DMS53 treated with DMSO at 0.1 percent for 48 hours (cell line): ENCODE data around the gene FRZB.

Experiments
- DNase-seq: peaks from one replicate; lab custom pipeline; 2025; ENCODE audit not compliant: unreplicated experiment; lab: John Stamatoyannopoulos, UW

FRZB gene

DNA sequence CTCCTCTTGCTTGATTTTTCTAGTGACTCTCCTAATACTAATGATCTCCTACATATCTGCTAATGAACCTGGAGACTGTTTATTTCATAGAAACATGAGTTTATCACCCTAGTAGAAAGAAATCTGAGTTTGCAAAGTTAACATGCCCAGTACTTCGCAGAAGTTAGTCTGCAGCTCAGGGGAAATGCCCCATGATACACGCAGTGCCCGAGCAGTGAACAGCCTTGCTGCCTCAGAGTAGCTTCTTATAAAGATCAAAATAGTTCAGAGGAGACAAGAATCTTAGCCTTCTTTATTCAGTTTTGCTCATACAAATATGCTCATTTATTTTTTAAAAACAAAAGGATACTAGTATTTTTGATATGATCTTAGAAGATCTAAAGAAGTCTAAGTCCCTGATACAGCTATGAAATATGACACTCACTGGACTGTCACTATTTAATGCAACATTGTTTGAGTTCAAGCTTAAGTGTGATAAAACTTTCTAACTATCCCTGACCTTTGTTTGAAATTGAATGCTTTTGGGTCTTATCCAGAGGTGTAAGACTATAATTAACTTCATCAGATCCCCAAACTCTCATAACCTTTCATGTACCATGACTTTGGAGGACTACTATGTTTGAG lies 20.5 kb downstream of the FRZB start:
- DNase-seq = no peak

DNA sequence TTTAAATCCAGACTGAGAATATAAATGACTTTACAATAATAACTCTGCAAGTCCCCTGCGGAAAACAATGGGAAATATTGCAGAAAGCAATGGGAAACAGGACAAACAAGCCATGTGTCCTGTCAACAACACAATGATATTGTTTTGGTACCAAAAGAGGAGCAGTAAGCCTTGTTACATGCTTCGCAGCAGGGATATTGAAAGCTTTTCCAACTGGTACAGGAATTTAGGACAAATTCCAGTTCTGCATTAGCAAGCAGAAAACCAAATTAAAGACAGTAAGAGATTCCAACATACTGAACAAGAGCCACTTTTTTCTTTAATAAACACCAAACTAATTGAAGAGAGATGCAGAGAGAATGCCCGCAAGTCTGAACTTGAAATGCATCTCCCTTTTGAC lies 30.0 kb downstream of the FRZB start:
- no peak for DNase-seq

DNA sequence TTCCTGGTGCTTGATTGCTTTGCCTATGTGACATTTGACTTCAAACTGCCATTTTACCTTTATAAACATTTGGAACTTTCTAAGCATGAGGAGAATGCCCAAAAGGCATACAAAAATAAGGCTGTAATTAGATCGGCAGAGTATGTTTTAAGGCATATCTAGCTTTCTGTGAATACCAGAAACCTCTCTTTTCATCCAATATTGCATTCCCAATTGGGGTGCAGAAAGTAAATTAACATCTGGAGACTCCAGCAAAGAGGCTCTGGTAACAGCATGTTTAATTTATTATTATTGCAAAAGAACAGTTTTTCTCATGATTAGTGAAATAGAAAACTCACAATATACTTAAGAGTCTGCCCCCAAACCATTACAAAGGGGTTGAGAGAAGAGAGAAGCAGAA lies 32.1 kb downstream of the FRZB start:
- no peak for DNase-seq

DNA sequence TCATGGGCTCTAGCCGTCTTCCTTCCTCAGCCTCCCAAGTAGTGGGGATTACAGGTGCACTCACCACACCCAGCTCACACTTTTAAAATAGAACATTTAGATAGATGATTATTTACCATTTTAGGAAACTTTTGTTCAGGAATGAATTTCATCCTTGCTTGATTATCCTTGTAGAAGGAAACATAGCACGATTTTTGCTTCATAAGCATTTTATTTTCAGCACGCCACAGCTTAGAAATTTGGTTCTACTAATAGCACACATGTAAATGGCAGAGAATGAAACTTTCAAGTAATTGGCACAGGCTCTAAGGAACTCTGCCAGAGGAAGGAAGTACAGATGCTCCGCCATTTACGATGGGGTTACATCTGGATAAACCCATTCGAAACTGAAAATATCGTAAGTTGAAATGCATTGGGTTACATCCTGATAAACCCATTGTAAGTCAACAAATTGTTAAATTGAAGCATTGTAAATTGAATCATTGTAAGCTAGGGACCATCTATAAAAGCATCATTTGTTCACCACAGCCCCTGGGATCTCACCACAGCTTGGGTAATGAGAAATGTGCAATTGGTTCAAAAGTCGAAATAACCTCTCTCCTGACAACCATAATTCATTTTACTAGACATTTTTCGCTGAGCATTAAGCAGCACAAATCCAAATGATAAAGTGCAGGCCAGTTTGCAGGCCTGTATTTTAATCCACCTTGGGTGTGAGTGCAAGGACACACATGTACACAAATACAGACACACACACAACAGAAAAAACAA lies 33.2 kb downstream of the FRZB start:
- no peak for DNase-seq

DNA sequence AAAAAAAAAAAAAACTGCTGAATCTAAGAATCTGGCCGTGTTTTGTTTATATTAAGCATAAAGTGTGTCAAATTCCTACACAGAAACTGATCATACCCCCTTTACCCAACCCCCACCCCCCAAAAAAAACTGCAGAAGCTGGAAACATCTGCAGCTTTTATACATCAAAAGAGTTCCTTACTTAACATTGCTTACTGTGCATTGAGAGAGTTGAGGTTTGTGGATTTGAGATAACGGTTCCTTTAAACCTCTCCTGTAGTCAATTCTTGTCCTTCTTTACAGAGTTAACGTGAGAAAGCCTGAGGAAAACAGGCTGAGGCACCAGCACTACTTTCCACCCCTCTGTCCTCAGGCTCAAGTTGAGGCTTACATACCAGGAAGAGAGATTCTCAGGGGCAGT lies 34.5 kb downstream of the FRZB start:
- no peak for DNase-seq

DNA sequence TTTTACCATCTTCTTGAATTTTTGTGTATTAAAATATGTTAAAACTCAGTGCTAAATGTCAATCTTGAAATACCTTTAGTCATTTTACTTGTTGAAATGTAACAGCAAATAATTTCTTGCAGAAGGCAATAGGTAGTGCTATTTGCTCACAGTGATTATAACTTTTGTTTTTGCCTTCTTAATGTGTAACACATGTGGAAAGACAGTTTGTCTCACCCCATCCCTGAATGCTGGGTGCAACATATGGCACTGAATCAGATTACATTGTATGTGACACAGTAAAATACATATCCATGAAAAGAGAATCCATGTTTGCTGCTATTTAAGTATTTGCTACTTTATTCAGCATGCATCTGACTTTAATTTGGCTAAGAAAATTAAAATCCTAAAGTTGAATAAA lies 35.3 kb downstream of the FRZB start:
- DNase-seq = no peak

DNA sequence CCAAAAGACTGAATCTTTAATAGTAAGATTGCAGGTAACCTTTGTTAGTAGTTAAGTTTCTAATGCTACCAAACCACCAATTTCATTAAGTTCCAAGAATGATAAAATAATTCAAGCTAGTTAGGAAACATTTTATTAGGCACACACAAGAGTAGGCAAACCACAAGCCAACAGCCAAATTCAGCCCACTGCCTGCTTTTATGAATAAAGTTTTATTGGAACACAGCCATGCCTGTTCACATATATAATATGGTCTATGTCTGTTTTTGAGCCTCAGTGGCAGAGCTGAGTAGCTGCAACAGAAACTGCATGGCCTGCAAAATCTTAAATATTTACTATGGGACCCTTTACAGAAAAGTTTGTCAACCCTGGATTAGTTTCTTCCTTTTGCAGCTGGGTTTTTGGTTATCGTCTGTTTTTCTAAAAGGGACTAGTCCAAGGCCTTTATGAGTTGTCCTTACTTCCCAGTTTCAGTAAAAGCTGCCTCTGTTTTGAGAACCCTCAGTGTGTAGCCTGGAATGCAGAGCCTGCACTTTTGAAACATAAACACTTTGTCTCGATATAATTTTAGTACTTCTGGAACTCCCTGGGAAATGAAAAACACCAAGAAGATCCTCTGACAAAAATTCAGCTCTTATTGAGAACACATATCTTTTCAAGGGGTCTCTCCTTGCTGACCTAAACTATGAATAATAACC lies 39.1 kb downstream of the FRZB start:
- DNase-seq = no peak

DNA sequence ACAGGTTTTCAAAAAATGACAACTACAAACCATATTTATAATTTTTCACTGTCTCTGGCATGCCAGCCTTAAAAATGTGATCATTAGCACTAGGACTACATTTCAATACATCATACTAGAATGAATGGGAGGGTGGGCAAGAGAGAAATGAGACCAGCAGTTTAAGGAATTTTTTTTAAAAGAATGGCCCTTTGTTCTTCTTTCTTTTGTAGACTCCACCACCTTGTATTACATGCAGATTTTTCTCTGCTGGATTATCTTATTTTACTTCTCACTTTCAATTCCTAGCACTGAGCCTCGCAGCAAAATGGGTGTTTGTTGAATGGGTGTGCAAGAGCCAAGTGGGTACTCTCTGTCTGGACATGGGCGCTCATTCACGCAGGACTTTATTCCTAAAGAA lies 39.9 kb downstream of the FRZB start:
- no peak for DNase-seq

DNA sequence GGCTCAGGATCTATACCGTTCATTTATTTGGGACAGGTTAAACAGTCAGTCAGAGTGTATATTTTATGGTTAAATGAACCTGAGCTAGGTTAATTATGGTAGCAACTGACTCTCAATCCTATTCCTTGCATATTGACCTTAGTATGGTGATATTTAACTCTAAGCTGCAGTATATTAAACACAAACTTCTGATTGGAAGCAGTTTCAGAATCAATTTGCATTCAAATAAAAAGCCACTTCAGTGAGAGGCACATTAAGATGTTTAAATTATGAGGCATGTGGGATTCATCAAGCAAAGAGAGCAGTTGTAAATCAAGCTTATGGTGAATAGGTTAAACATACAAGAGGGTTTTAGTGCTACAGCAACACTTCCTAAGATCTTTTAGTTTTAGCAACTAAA lies 40.4 kb downstream of the FRZB start:
- DNase-seq = no peak

DNA sequence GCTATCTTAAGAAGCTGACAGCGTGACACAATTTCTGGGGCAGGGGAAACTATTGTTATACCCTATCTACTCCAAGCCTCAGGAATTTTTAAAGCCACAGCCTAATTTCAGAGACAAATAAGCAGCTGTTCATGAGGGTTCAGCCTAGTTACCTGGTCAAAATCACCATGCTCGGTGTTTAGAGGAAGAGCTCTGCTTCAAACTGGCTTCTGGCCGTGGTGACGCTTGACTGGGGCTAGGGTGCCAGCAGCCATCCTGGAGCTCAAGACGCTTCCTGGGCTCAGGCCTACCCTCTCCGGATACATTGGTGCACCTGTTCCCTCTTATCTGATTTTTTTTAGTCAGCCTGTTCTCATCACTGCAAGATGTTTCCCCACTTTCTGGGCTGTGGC lies 41.7 kb downstream of the FRZB start:
- DNase-seq = peak; percentile 59

DNA sequence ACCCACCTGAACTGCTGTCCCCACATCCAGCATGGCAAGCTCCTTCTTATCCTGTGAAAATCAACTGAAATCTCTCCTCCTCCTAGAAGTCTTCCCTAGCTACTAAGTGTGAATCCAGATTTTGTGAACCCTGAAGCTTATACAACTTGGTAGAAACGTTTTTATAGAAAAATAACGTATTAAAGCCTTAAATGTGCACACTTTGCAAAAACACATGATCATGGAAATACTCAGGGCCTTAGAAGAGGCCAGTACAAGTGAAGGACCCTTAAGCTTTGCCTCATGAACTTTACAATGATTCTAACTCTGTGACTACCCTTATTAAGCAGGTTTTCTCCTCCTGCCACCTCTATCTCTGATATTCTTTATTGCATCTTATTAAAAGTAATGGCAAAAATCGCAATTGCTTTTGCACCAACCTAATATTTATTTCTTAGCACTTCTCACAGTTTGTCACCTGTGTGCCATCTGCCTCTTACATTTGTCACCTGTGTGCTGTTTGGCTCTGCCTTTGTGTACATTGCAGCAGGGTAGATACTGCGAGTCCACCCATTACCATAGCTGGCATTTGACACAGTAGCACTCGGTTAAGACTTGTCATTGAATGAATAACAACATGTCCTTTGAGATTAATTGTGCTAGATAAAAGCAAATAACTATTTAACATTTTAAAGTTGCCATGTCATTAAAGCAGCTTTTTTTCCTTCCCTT lies 42.2 kb downstream of the FRZB start:
- DNase-seq = peak; percentile 94

DNA sequence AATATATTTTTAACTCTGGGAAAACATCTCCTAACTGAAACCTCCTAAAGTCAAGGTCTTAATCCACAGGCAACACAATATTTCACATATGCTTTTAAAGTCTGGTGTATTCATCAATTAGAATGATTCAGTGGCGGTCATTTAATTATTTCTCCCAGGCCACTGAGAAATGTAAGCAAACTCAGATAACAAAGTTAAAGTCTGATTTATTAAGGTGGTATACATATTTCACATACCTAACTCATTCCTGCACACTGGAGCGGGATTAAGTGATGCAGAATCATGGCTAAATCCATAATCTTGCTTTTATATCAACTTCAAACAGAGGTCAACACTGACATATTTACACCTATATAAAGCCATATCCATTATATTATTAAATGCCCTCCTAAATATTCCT lies 43.7 kb downstream of the FRZB start:
- no peak for DNase-seq

DNA sequence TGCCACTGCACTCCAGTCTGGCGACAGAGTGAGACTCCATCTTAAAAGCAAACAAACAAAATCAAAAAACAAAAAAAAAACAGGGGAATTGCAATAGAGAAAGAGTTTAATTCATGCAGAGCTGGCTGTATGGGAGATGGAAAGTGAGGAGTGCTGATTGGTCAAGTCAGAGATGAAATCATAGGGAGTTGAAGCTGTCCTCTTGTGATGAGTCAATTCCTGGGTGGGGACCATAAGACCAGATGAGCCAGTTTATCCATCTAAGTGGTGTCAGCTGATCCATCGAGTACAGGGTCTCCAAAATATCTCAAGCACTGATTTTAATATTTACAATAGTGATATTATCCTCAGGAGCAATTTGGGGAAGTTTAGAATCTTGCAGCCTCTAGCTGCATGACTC lies 45.3 kb downstream of the FRZB start:
- peak; percentile 21 for DNase-seq

DNA sequence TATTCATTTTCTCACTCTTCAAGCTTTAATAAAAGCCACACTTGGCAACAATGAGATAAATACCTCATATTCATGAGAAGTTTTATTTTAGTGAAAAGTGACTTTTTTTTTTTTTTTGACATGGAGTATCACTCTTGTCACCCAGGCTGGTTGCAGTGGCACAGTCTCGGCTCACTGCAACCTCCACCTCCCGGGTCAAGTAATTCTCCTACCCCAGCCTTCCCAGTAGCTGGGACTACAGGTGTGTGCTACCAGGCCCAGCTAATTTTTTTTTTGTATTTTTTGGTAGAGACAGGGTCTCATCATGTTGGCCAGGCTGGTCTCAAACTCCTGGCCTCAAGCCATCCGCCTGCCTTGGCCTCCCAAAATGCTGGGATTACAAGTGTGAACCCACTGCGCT lies 47.0 kb downstream of the FRZB start:
- DNase-seq = no peak

DNA sequence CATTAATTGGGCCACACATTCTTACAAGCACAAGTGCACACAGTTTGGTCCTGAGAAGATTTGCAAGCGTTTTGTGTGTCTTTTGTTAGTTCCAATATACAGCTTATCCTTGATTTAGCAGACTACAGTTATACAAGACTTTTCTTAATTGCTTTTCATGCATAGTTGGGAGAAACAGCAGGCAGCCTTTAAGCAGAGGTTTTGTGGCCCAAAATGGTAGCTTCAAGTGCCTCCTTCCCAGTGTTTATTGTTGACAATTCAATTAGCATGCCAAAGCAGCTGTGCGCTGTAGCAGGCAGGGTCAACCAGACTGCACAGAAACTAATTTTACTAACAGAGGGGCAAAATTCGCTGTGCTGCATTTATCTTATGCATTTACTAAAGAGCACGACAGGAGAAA lies 47.5 kb downstream of the FRZB start:
- peak; percentile 48 for DNase-seq

DNA sequence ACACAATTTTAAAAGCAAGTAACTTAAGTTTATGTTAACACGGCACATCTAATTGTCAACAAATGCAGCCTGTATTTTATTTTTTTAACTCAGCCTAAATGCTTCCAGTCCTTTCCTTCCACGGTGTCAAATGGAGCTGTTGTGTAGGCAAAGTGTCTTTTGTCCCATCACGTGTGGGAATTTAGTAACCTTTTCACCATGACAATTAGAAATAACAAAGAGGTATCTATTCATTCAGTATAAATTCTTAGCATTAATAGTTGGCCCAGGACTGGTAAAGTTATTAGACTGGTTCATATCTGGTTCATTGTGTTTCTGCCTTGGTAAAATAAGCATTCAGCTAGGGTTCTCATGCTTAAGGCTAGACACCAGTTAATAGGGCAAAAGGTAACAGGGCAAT lies 47.9 kb downstream of the FRZB start:
- no peak for DNase-seq

DNA sequence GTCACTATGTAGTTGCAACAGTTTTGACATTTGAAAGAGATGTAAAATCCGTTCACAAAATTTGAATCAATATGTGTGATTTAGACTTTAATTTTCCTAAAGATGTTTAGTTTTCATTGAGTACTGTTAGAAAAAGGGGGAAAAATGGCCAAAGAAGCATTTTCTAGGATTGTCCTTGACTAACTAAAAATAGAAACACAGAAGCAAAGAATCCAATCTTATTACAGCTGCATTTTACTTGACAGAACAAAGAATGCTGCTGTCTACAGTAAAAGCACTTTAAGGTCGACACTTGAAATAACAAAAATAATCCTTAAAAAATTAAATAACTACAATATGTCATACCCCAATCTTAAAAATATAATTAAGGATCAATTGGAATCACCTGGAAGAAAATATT lies 48.9 kb downstream of the FRZB start:
- DNase-seq = no peak

DNA sequence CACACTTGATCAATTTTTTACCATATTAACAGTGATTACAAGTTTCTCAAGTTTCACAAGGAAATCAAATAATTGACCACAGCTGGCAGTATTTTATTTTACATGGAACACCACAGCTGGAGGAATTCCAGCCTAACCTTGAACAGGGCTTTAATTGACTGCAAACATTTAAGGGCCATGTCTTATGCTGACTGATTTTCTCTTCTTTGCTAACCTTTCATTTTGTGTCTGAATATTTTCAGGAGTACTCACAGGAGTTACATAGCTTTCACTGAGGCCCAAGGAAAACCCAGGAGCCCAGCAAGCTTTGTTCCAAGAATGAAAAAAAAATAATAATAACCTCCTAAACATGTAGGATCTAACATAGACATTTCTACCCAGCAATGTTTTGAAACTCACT lies 49.6 kb downstream of the FRZB start:
- DNase-seq = no peak

DNA sequence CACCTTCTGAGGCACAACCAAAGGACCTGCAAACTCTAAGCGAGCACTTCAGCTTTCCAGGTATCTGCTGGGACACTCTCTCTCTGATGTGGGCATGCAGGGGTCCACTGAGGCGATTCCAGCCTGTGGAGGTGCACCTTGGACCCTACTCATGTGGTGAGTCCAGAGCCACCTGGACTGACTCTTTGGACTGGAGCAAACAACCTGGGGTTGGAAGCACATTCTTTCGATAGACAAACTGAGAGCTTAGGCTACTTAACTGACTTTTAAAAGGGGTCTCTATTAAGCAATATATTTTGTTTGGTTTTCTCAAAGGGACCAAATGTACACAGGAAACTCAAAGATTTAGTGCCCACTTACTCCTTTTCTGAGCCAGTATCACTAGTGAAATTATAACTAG lies 51.6 kb downstream of the FRZB start:
- DNase-seq = no peak

DNA sequence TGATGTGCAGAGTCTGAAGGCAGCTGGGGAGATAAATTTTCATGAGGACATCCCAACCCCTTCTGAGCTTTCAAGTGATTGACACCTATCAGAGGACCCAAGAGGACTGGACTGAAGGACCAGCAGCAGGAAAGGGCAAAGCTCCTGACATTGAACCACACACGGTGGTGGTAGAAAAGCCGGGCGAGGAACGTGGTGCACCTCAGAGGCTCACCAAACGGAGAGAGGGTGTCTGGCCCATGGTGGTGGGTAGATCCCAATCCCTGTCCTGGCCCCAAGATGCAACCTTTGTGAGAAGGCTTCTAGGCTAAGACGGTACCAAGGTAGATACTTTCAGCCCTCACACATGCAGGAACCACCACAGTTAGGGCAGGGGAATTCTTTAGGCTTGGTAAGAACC lies 52.1 kb downstream of the FRZB start:
- DNase-seq = no peak

DNA sequence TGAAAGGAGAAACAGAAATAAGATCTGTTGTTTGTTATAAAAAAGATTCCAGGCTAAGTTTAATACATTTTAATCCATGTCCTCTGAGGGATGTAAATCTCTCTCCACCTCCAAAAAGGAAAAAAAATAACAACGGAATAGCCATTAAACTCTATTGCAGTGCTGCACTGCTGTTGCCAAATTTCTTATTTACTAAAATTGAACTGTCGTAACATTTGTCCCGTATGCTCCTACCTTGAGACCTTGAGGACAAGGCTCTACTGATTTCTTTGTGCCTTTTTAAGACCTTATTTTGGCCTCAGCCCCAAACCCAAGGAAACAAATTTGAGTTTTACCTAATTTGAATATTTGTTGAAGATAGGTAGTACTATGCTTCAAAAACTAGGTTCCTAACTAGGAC lies 56.4 kb downstream of the FRZB start:
- no peak for DNase-seq

DNA sequence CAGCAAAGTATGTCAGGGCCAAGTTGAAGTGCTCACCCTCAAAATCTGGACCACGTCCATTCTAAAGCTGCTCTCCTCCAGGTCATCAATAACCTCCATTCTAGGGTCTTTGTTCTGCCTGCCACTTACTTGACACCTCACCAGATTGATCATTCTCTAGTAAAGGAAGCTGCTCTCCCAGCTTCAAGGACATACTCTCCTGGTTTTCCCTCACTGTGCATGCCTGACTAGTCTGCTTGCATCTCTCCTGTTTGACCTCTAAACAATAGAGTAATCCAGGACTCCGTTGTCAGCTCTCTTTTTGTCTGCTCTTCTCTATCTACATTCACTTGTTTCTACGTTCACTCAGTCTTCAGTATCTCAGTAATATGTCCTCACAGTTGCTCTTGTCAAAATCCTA lies 59.1 kb downstream of the FRZB start:
- DNase-seq = no peak
